RWPE2 (cell line): ENCODE measurements around the gene SULT1E1.

Source experiments
- ATAC-seq: fragments of 200-7000 bp; cut with Tn5 transposase; 3 replicates; pipeline ENCODE4 v1.9.1; 2021; ENCODE audit warnings: low read depth
- DNase-seq: peaks from one replicate; pipeline ENCODE4 v3.0.0-alpha.2; 2020; ENCODE audit warnings: low spot score
- H3K27ac ChIP-seq: fragments of 450-650 bp; 2 replicates; pipeline ENCODE4 v1.5.1; 2017; ENCODE audit warnings: mild to moderate bottlenecking; ENCODE audit not compliant: poor library complexity, severe bottlenecking
- H3K27me3 ChIP-seq: fragments of 250-450 bp; sonication (Bioruptor Pico); 2 replicates; pipeline ENCODE4 v1.5.1; 2021; ENCODE audit warnings: mild to moderate bottlenecking, moderate library complexity; ENCODE audit not compliant: insufficient read depth, poor library complexity, severe bottlenecking
- H3K36me3 ChIP-seq: fragments of 250-450 bp; sonication (Bioruptor Pico); 2 replicates; pipeline ENCODE4 v1.5.1; 2020; ENCODE audit warnings: low read depth, mild to moderate bottlenecking, moderate library complexity
- H3K4me1 ChIP-seq: fragments of 250-450 bp; sonication (Bioruptor Pico); 2 replicates; pipeline ENCODE4 v1.5.1; 2021; ENCODE audit warnings: mild to moderate bottlenecking, moderate library complexity; ENCODE audit not compliant: insufficient read depth, poor library complexity, severe bottlenecking
- H3K4me3 ChIP-seq: fragments of 250-450 bp; sonication (Bioruptor Pico); 2 replicates; pipeline ENCODE4 v1.5.1; 2021; ENCODE audit warnings: mild to moderate bottlenecking, moderate library complexity; ENCODE audit not compliant: severe bottlenecking
- H3K9me3 ChIP-seq: fragments of 250-450 bp; sonication (Bioruptor Pico); 2 replicates; pipeline ENCODE4 v1.5.1; 2021; ENCODE audit warnings: mild to moderate bottlenecking, moderate library complexity; ENCODE audit not compliant: severe bottlenecking
- TF ChIP-seq, protein P1 (sequence below): fragments of 450-650 bp; IDR thresholded peaks from one replicate; pipeline ENCODE4 v1.5.1; 2017; ENCODE audit warnings: mild to moderate bottlenecking, moderate library complexity; ENCODE audit not compliant: poor library complexity, severe bottlenecking

SULT1E1 gene

DNA sequence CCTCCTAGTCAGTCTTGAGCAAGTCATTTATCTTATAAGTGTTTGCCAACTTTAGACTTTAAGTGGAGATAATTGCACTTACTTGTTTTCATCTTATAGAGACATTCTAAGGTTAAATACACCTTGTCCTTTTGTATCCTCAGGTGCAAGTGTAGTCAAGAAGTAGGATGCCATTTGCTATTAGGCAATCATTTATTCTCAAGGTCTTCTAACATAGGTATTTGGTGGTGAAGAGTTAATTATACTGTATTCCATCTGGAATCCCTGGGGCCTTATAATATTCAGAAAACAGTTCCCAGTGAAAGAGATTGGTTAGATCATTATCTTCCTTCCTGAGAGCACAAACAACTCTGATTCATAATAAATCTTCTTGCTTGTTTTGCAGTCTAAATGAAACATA lies 23.7 kb downstream of the SULT1E1 start:
- H3K4me1 ChIP-seq: no peaks in the 10 kb centered on the region
- no peak overlapping the region for H3K27ac ChIP-seq
- H3K4me3 ChIP-seq: no peak overlapping the region
- H3K9me3 ChIP-seq: no peaks in the 10 kb centered on the region
- no peak for DNase-seq
- no peak for ATAC-seq
- no peaks in the 10 kb centered on the region for H3K27me3 ChIP-seq
- peaks cover 12% of the 10 kb centered on the region for H3K36me3 ChIP-seq
- TF ChIP-seq, protein P1, sequence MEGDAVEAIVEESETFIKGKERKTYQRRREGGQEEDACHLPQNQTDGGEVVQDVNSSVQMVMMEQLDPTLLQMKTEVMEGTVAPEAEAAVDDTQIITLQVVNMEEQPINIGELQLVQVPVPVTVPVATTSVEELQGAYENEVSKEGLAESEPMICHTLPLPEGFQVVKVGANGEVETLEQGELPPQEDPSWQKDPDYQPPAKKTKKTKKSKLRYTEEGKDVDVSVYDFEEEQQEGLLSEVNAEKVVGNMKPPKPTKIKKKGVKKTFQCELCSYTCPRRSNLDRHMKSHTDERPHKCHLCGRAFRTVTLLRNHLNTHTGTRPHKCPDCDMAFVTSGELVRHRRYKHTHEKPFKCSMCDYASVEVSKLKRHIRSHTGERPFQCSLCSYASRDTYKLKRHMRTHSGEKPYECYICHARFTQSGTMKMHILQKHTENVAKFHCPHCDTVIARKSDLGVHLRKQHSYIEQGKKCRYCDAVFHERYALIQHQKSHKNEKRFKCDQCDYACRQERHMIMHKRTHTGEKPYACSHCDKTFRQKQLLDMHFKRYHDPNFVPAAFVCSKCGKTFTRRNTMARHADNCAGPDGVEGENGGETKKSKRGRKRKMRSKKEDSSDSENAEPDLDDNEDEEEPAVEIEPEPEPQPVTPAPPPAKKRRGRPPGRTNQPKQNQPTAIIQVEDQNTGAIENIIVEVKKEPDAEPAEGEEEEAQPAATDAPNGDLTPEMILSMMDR: no peak

DNA sequence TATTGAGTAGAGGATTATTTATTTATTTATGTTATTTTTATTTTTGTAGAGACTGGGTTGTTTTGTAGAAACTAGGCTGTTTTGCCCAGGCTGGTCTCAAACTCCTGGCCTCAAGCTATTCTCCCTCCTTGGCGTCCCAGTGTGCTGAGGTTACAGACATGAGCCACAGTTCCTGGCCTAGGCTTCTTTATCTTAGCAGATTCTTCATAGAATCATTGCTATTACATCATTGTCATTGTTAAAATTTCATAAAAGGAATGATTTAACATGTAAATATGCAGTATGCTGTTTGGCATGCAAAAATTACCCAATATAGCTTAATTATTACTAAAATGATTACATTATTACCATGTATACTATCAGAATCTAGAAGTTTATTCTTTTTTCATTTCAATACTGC lies 24.2 kb downstream of the SULT1E1 start:
- no peak overlapping the region for H3K27ac ChIP-seq
- no peak for DNase-seq
- H3K36me3 ChIP-seq: peaks cover 9% of the 10 kb centered on the region
- no peaks in the 10 kb centered on the region for H3K27me3 ChIP-seq
- H3K4me3 ChIP-seq: no peak overlapping the region
- no peaks in the 10 kb centered on the region for H3K4me1 ChIP-seq
- no peak for ATAC-seq
- TF ChIP-seq, protein P1: no peak
- H3K9me3 ChIP-seq: no peaks in the 10 kb centered on the region

DNA sequence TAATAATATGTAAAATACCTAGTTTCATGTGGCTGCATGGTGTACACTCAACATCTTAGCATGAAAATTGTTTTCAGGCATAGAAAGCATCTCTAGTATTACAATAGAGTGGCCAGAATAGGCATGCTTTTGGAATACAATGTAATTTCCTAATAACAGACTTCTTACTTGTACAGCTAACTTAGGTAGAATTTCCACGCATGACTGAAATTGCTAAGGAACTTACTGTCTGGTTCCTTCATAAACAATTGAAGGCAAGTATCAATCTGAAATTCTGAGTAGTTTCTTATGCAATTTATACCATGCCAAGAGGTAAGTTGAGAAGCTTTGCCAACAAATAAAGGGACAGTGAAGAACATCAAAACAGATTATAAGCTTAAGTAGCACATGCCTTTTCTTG lies 26.7 kb downstream of the SULT1E1 start:
- no peak for ATAC-seq
- Histone ChIP-seq H3K27me3 (no peaks in the 10 kb centered on the region), H3K4me3 (no peak overlapping the region), H3K27ac (no peak overlapping the region), H3K9me3 (no peaks in the 10 kb centered on the region), H3K4me1 (no peaks in the 10 kb centered on the region), H3K36me3 (no peaks in the 10 kb centered on the region)
- DNase-seq: no peak
- TF ChIP-seq, protein P1: no peak

DNA sequence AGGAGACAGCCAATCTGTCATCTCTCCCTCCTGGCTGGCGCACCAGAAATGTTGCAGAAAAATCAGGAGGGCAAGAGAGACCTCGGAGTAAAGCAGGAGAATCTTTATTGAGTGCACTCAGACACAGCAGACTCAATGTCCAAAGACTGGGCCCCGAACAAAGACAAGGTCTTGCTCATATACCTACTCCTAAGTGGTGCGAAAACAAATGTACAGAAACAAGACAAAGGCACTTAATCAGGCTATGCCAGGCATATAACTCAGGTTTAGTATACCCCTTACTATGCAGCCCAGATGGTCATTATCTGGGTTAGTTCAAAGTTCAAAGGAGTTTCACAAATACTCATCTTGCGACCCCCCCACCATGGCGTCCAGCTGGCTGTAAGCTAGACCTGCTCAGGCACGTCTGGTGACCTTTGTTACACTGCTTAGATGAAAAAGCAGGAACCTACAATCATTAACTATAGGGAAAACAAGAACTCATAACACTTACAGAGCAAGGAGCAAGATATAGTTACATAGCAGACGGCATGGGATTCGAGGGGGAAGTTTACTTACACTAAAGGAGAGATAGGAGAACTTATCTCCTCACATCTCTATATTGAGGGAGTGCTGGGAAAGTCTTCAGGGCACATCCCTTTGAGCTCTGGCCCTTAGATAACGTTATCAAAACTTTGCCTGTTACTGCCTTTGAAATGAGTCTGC lies 27.5 kb downstream of the SULT1E1 start:
- no peaks in the 10 kb centered on the region for H3K36me3 ChIP-seq
- no peak overlapping the region for H3K27ac ChIP-seq
- DNase-seq: no peak
- TF ChIP-seq, protein P1: no peak
- no peak for ATAC-seq
- no peaks in the 10 kb centered on the region for H3K4me1 ChIP-seq
- H3K4me3 ChIP-seq: no peak overlapping the region
- no peaks in the 10 kb centered on the region for H3K9me3 ChIP-seq
- H3K27me3 ChIP-seq: no peaks in the 10 kb centered on the region

DNA sequence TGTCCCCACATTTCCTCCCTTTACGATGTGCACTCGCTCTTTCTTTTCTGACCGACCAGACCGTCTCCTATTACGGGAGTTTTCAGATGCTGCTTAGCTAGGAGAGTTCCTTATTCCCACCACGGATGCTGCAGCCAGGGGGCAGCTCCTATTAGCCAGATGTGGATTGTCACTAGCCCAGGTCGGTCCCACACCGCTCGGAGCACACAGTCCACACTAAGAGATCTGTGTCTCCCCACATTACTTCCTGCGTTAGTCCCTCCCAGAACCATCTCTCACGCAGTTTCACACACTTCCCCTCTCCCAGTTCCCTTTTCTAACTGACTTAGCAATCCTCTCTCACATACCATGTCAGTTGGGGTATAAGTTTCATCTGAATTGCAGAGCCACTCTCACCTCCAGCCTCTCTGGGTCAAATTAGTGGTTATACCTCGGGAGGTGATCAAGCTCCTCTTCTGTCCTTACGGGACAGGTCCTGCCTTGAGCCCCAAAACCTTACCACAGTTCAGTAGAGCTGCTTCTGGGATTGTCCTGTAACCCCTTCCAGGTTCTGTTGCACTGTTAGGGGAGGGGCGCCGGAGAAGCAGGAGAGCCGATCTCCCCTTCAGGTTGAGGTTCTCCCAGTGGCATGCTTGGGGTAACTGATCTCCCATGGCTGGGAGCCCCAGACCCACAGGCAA lies 28.2 kb downstream of the SULT1E1 start:
- Histone ChIP-seq H3K27me3 (no peaks in the 10 kb centered on the region), H3K4me1 (no peaks in the 10 kb centered on the region), H3K9me3 (no peaks in the 10 kb centered on the region), H3K4me3 (no peak overlapping the region), H3K27ac (no peak overlapping the region), H3K36me3 (no peaks in the 10 kb centered on the region)
- ATAC-seq (no peak), DNase-seq (no peak)
- TF ChIP-seq, protein P1: no peak
